ENCODE data around the gene ANXA6. TPM values are rescaled to one million over a fixed set of nuclear protein-coding genes. Genes with fewer than 3 reads are reported as not detected.

Gene ANXA6
- polyA plus RNA-seq, 3 donors, result 70.1 to 454 (median 256) TPM

GRCh38 chr5:151063142-151063989 lies 94.2 kb downstream of the ANXA6 start:
- H3K27ac ChIP-seq (ENCODE audit: low read depth, low read length), result no peak overlapping the region
- WGBS, 3 donors, result 42 to 73% (median 45%) methylated on average over 17 of the region's 17 CpGs

- WGBS, 3 donors, result 91 to 97% (median 95%) methylated on average over 5 of the region's 5 CpGs
- H3K27ac ChIP-seq (ENCODE audit: low read depth, low read length), result no peak overlapping the region
Observed at GRCh38 chr5:151062405-151063141, 95.0 kb downstream of the ANXA6 start.

- 60 to 77% (median 67%) methylated on average over 6 of the region's 6 CpGs for WGBS, 3 donors
- no peak overlapping the region for H3K27ac ChIP-seq (ENCODE audit: low read depth, low read length)
Observed at GRCh38 chr5:151060742-151061141, 96.8 kb downstream of the ANXA6 start.

- WGBS, 3 donors, result 67 to 94% (median 78%) methylated on average over 7 of the region's 7 CpGs
- no peak overlapping the region for H3K27ac ChIP-seq (ENCODE audit: low read depth, low read length)
Observed at GRCh38 chr5:151058891-151059489, 98.6 kb downstream of the ANXA6 start.

- WGBS, 3 donors, result 77 to 93% (median 83%) methylated on average over 5 of the region's 5 CpGs
- no peak overlapping the region for H3K27ac ChIP-seq (ENCODE audit: low read depth, low read length)
Observed at GRCh38 chr5:151058301-151058700, 99.3 kb downstream of the ANXA6 start.

- WGBS, 3 donors, result 84 to 97% (median 86%) methylated on average over 24 to 25 of the region's 25 CpGs
- H3K27ac ChIP-seq (ENCODE audit: low read depth, low read length), result no peak overlapping the region
Observed at GRCh38 chr5:151056379-151057325, 100.9 kb downstream of the ANXA6 start.

- WGBS, 3 donors, result 63 to 90% (median 90%) methylated on average over 6 of the region's 6 CpGs
- H3K27ac ChIP-seq (ENCODE audit: low read depth, low read length), result no peak overlapping the region
Observed at GRCh38 chr5:151055336-151055735, 102.2 kb downstream of the ANXA6 start.

- H3K27ac ChIP-seq (ENCODE audit: low read depth, low read length), result no peak overlapping the region
- WGBS, 3 donors, result 75 to 95% (median 87%) methylated on average over 3 of the region's 3 CpGs
Observed at GRCh38 chr5:151054709-151055108, 102.9 kb downstream of the ANXA6 start.

- no peak overlapping the region for H3K27ac ChIP-seq (ENCODE audit: low read depth, low read length)
- WGBS, 3 donors, result 96 to 97% (median 97%) methylated on average over 4 of the region's 4 CpGs
Observed at GRCh38 chr5:151053796-151054462, 103.7 kb downstream of the ANXA6 start.

GRCh38 chr5:151052836-151053235 lies 104.7 kb downstream of the ANXA6 start:
- WGBS, 3 donors, result 67 to 95% (median 83%) methylated on average over 3 of the region's 3 CpGs
- H3K27ac ChIP-seq (ENCODE audit: low read depth, low read length), result no peak overlapping the region

- 69 to 71% (median 70%) methylated on average over 10 of the region's 10 CpGs for WGBS, 3 donors
- no peak overlapping the region for H3K27ac ChIP-seq (ENCODE audit: low read depth, low read length)
Observed at GRCh38 chr5:151051931-151052608, 105.5 kb downstream of the ANXA6 start.

- WGBS, 3 donors, result 58 to 64% (median 59%) methylated on average over 6 of the region's 6 CpGs
- H3K27ac ChIP-seq (ENCODE audit: low read depth, low read length), result no peak overlapping the region
Observed at GRCh38 chr5:151051066-151051930, 106.3 kb downstream of the ANXA6 start.

Other genes starting within 250 kb of the ANXA6 start
- gene GPX3, start 137.2 kb downstream of the ANXA6 start, polyA plus RNA-seq, result 1,000 to 10,000 TPM in 2 of 3 donors, 100 to 1,000 TPM in 1; 431 to 7,652 (median 5,613) TPM
- gene TNIP1, start 76.7 kb downstream of the ANXA6 start, polyA plus RNA-seq, result 100 to 1,000 TPM in 1 of 3 donors, 10 to 100 TPM in 2; 62.7 to 264 (median 97.5) TPM
- gene CCDC69, start 66.3 kb upstream of the ANXA6 start, polyA plus RNA-seq, result 100 to 1,000 TPM in 2 of 3 donors, 10 to 100 TPM in 1; 38.3 to 168 (median 145) TPM
- 10 to 100 TPM in 2 of 3 donors, 1 to 10 TPM in 1; 7.8 to 14.1 (median 10.1) TPM for gene GM2A, start 95.4 kb upstream of the ANXA6 start, polyA plus RNA-seq
- not detected for gene SLC36A3, start 146.0 kb upstream of the ANXA6 start, polyA plus RNA-seq
- gene SLC36A2, start 189.8 kb upstream of the ANXA6 start, polyA plus RNA-seq, result under 1 TPM; 0.10 to 0.22 (median 0.15) TPM